ENCODE results near the gene SNX3.

SNX3 gene

GRCh38 chr6:108211671-108212070 is 49.2 kb downstream of the SNX3 start:
- H3K4me1 ChIP-seq (ENCODE audit: insufficient read depth, poor library complexity, severe bottlenecking) = no peaks in the 10 kb centered on the region
- ATAC-seq (ENCODE audit: low read depth) (no peak), DNase-seq (ENCODE audit: low spot score) (no peak)
- no peaks in the 10 kb centered on the region for H3K27me3 ChIP-seq (ENCODE audit: insufficient read depth, poor library complexity, severe bottlenecking)
- H3K4me3 ChIP-seq (ENCODE audit: severe bottlenecking) = no peak overlapping the region
- H3K36me3 ChIP-seq (ENCODE audit: low read depth) = peaks cover 23% of the 10 kb centered on the region
- H3K9me3 ChIP-seq (ENCODE audit: severe bottlenecking) = no peaks in the 10 kb centered on the region
- H3K27ac ChIP-seq (ENCODE audit: poor library complexity, severe bottlenecking) = no peak overlapping the region
- no peak for TF ChIP-seq CTCF (IDR thresholded peaks at IDR 0.05; ENCODE audit: poor library complexity, severe bottlenecking)

- no peaks in the 10 kb centered on the region for H3K27me3 ChIP-seq (ENCODE audit: insufficient read depth, poor library complexity, severe bottlenecking)
- no peak for DNase-seq (ENCODE audit: low spot score)
- no peaks in the 10 kb centered on the region for H3K9me3 ChIP-seq (ENCODE audit: severe bottlenecking)
- TF ChIP-seq CTCF (IDR thresholded peaks at IDR 0.05; ENCODE audit: poor library complexity, severe bottlenecking) = no peak
- H3K4me1 ChIP-seq (ENCODE audit: insufficient read depth, poor library complexity, severe bottlenecking) = no peaks in the 10 kb centered on the region
- no peak overlapping the region for H3K27ac ChIP-seq (ENCODE audit: poor library complexity, severe bottlenecking)
- H3K4me3 ChIP-seq (ENCODE audit: severe bottlenecking) = no peak overlapping the region
- ATAC-seq (ENCODE audit: low read depth) = no peak
- H3K36me3 ChIP-seq (ENCODE audit: low read depth) = peaks cover 18% of the 10 kb centered on the region
Measured at GRCh38 chr6:108210556-108210955, 50.3 kb downstream of the SNX3 start.

GRCh38 chr6:108209738-108210137 is 51.1 kb downstream of the SNX3 start:
- no peak overlapping the region for H3K27ac ChIP-seq (ENCODE audit: poor library complexity, severe bottlenecking)
- no peaks in the 10 kb centered on the region for H3K27me3 ChIP-seq (ENCODE audit: insufficient read depth, poor library complexity, severe bottlenecking)
- ATAC-seq (ENCODE audit: low read depth) (no peak), DNase-seq (ENCODE audit: low spot score) (no peak)
- H3K9me3 ChIP-seq (ENCODE audit: severe bottlenecking) = no peaks in the 10 kb centered on the region
- TF ChIP-seq CTCF (IDR thresholded peaks at IDR 0.05; ENCODE audit: poor library complexity, severe bottlenecking) = no peak
- H3K4me3 ChIP-seq (ENCODE audit: severe bottlenecking) = no peak overlapping the region
- H3K36me3 ChIP-seq (ENCODE audit: low read depth) = peaks cover 18% of the 10 kb centered on the region
- H3K4me1 ChIP-seq (ENCODE audit: insufficient read depth, poor library complexity, severe bottlenecking) = no peaks in the 10 kb centered on the region

- Histone ChIP-seq H3K36me3 (ENCODE audit: low read depth) (peaks cover 12% of the 10 kb centered on the region), H3K4me3 (ENCODE audit: severe bottlenecking) (no peak overlapping the region), H3K27ac (ENCODE audit: poor library complexity, severe bottlenecking) (no peak overlapping the region), H3K27me3 (ENCODE audit: insufficient read depth, poor library complexity, severe bottlenecking) (no peaks in the 10 kb centered on the region), H3K4me1 (ENCODE audit: insufficient read depth, poor library complexity, severe bottlenecking) (no peaks in the 10 kb centered on the region), H3K9me3 (ENCODE audit: severe bottlenecking) (no peaks in the 10 kb centered on the region)
- DNase-seq (ENCODE audit: low spot score) (no peak), ATAC-seq (ENCODE audit: low read depth) (no peak)
- no peak for TF ChIP-seq CTCF (IDR thresholded peaks at IDR 0.05; ENCODE audit: poor library complexity, severe bottlenecking)
Measured at GRCh38 chr6:108207013-108207412, 53.8 kb downstream of the SNX3 start.

GRCh38 chr6:108203189-108204112 is 57.4 kb downstream of the SNX3 start:
- H3K4me1 ChIP-seq (ENCODE audit: insufficient read depth, poor library complexity, severe bottlenecking) = peaks cover 6% of the 10 kb centered on the region
- H3K4me3 ChIP-seq (ENCODE audit: severe bottlenecking) = no peak overlapping the region
- H3K36me3 ChIP-seq (ENCODE audit: low read depth) = no peaks in the 10 kb centered on the region
- H3K27me3 ChIP-seq (ENCODE audit: insufficient read depth, poor library complexity, severe bottlenecking) = no peaks in the 10 kb centered on the region
- H3K9me3 ChIP-seq (ENCODE audit: severe bottlenecking) = no peaks in the 10 kb centered on the region
- ATAC-seq (ENCODE audit: low read depth) (no peak), DNase-seq (ENCODE audit: low spot score) (no peak)
- H3K27ac ChIP-seq (ENCODE audit: poor library complexity, severe bottlenecking) = no peak overlapping the region
- no peak for TF ChIP-seq CTCF (IDR thresholded peaks at IDR 0.05; ENCODE audit: poor library complexity, severe bottlenecking)

Measured in RWPE2 (cell line).